Mammary epithelial cell (primary cell): ENCODE results near the gene PSMB4.

Experiments
- CTCF ChIP-seq, 2 donors: IDR thresholded peaks in 1 of 2; conservative IDR thresholded peaks in 1 of 2; 2 replicates each; pipeline ENCODE4 v1.5.1; 2011 to 2012; ENCODE audit warnings: inconsistent platforms in 2 of 2, low read length in 2 of 2, mild to moderate bottlenecking in 2 of 2, control low read depth in 1 of 2, low read depth in 1 of 2; ENCODE audit not compliant: insufficient read depth in 1 of 2; ENCODE audit errors: extremely low read depth in 1 of 2
- EZH2 ChIP-seq: IDR thresholded peaks from 2 replicates; pipeline ENCODE4 v1.6.1; 2012; ENCODE audit warnings: low read length, inconsistent platforms, borderline replicate concordance

DNA sequence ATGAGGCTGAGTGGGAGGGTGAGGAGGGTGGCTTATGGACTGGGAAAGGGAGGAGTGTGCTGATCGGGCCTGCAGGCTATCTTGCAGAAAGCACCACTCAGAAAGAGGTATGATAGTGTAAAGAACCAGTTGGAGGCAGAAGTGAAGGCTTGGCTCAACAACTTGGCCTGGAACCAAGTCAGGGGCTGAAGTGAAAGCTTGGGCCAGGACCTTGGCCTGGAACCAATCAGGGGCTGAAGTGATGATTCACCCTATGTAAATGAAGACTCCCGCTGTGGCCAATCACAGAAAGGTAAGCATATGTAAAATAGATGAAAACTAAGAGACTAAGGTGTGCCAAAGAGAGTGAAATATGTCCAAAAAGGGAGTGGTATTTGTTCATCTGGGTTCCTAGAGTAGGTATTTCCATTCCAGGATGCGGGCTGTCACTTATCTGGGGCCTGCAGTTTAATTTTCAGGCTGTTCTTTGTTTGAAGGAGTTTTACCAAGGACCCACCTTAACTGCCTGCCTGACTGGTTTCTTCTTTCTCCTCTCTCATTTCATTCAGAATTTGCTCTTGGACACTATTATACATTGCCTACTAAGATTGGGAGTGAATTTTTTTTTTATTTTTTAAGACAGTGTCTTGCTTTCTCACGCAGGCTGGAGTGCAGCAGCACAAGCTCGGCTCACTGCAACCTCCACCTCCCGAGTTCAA is 47.2 kb upstream of the PSMB4 start:
- no peak for TF ChIP-seq CTCF (conservative IDR thresholded peaks at IDR 0.05 in 1 of 2, IDR thresholded peaks at IDR 0.05 in 1 of 2; ENCODE audit: extremely low read depth in 1 of 2, insufficient read depth in 1 of 2, low read depth in 1 of 2, low read length in 2 of 2)
- TF ChIP-seq EZH2: no peak
